HG02884 (cell line): Measurements from ENCODE around the gene SLN.
"Not testable (repeated sequence)": the region's sequence is repeated elsewhere in the genome, so short reads cannot be mapped to it uniquely, and the experiment has no call there.

Experiments
- ATAC-seq: cut with Tn5 transposase; IDR thresholded peaks from one replicate; pipeline ENCODE4 v1.9.1; 2021; ENCODE audit warnings: mild to moderate bottlenecking, moderate library complexity; ENCODE audit not compliant: unreplicated experiment

SLN gene

DNA sequence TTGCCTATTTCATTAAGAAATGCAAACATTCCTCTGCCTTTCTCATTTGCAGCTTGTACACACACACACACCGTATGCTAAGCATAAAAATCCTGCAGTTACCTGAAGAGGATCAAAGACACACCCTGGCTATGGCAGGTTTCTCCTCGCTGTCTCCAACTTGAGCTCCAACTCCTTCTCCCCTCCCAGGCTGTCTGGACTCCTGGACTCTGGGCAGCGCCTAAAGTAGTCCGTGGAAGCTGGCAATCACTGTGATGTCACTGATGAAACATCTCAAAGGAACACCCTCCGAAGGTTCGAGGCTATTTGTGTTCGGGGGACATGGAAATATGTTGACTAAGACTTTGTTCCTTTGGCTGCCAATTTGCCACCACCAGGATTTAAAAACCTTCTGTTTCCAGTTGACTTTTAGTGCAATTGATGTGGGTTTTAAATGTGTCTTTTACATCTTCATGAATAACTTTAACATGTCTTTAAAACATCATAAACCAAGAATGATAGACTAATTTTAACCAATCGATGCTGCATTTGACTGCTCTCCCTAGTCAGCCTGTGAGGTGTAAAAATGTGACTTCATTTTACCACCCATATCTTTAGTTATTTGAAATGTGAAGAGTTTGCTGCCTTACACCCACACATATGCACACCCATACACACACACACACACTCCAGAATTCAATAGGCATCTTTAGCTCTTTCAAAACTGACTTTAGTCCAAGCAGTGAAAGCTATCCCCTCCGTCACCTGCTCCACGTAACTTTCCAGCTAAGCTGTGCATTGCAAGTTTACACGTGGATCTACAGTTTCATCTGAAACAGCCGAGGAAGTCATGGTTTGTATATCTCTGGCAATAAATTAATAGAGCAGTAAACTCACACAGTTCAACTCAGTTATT lies at the start of gene SLN:
Gene SLN, minus strand, starts transcription at position 196 of the 895 bp plus-strand sequence.
- ATAC-seq, result no peak

DNA sequence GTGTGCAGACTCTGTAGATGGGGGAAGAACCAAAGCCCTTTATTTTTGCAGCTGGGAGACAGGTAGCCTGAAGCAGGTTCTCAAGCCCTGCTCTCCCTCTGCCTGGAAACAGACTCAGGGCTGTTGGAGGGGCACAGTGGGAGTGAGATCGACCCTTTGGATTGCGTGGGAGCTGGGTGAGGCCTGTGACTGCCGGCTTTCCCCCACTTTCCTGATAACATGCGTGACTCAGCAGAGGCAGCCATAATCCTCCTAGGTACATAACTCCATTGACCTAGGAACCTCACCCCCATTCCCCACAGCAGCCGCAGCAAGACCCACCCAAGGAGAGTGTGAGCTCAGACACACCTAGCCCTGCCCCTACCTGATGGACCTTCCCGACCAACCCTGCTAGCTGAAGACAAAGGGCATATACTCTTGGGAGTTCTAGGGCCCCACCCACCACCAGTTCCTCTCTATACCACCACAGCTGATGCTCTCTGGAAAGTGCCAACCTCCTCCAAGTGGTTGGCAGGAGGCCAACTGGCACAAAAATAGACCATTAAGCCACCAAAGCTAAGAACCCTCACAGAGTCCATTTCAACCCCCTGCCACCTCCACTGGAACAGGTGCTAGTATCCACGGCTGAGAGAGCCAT lies 47.0 kb upstream of the SLN start:
- ATAC-seq, result not testable (repeated sequence)

- ATAC-seq, result no peak
Observed at GRCh38 chr11:107757661-107758060, 45.8 kb upstream of the SLN start.

DNA sequence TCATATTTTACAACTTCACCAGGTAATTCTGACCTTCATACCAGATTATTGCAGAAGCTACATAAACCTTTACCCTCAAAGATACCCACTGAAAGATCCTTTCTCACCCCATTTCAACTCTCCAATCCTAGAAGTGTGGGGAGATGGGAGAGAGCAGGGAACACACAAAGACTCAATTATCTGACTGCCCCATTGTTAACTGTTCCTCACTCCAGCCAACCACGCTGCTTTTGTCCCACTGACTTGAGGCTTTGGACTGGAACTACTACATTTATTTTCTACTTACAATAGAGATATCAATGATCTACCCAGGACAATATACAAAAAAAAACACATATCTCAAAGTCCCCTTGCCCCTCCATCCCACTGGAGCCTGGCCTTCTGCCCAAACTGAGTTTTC lies 44.7 kb upstream of the SLN start:
- ATAC-seq, result no peak

- ATAC-seq, result no peak
Observed at GRCh38 chr11:107752949-107753822, 41.3 kb upstream of the SLN start.

DNA sequence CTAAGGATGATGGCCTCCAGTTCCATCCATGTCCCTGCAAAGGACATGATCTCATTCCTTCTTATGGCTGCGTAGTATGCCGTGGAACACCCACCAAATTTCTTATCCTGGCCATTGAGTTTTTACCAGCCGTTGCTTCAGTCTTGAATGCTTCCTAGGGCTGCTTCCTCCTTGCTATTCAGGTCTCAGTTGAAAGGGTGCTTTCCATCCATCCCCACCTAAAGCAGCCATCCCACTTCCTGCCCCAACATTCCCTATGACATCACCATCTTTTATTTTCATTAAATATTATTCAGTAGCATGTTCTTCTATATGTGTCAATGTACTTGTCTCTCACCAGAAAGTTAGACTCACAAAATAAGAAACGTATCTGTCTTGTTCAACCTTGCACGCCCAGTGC lies 40.7 kb upstream of the SLN start:
- no peak for ATAC-seq

DNA sequence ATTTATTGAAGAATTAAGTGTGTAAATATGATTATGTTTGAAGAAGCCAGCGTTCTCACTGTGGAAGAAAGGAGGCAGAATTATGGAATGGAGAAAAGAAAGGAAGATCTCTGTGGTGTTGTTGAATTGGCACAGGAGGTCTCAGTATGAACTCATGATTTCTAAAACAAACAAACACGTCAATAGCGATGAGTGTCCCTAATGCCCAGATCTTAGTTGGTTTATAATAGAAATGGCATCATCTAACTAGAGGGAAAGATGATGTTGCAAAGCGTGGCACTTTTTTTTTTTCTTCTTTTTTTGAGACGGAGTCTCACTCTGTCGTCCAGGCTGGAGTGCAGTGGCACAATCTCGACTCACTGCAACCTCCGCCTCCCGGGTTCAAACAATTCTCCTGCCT lies 39.2 kb upstream of the SLN start:
- no peak for ATAC-seq

GRCh38 chr11:107750313-107750712 lies 38.5 kb upstream of the SLN start:
- no peak for ATAC-seq

- no peak for ATAC-seq
Observed at GRCh38 chr11:107747622-107748021, 35.8 kb upstream of the SLN start.

GRCh38 chr11:107744736-107745135 lies 32.9 kb upstream of the SLN start:
- no peak for ATAC-seq

GRCh38 chr11:107743191-107743590 lies 31.3 kb upstream of the SLN start:
- ATAC-seq, result no peak

DNA sequence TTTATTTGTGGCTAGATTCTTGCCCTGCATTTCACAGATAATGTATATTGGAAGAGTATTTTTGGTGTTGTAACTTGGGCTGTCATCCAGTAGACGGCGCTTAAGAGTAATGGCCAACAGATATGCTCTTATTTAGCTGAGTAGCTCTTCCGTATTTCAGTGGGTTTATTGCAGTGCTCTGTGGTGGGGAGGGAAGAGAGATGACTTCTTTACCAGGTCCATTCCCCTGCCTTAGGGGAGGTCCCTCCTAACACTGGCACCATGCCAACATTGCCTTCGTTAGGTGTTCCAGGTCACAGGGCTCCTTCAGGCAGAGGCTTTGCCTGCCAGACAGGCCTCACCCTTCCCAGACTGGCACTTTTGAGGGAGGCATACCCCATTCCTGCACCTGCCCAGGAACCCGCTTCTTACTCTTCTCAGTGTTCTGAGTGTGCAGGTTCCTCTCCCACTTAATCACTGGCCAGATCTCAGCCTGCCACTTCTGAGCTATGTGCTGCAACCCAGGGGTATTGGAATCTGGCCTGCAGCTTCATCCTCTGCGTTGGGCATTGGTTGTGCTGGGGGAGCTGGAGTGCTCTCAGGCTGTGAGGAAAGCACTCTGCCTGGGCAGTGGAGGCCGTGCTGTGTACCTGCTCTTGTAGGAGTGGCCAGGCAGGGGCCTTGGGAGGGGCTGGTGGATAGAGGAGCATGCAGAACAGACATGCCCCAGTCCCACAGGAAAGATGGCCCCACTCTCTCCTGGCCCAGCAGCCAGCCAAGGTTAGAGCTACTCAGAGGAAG lies 29.4 kb upstream of the SLN start:
- ATAC-seq, result peak; percentile 91

- ATAC-seq, result no peak
Observed at GRCh38 chr11:107740271-107740670, 28.4 kb upstream of the SLN start.

DNA sequence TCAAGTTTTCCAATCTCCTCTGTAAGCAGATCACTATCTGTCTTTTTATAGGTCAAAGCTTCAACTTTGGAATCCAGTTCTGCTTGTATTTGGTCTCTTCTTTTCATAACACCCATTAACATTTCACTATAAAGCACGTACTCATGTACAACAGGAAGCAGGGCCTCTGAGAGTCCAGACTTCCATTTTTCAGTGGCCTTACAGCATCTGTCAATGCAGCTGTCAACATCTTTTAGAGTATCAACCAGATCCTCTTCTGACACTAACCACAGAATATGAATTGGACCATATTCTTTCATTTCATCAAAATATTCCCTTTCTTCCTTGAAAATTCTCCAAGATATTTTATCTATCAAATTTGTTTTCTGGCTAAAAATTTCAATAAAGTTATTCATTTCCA lies 24.7 kb upstream of the SLN start:
- no peak for ATAC-seq

- ATAC-seq, result no peak
Observed at GRCh38 chr11:107733518-107733917, 21.7 kb upstream of the SLN start.

GRCh38 chr11:107732689-107733051 lies 20.8 kb upstream of the SLN start:
- no peak for ATAC-seq

GRCh38 chr11:107731941-107732688 lies 20.3 kb upstream of the SLN start:
- ATAC-seq, result peak; percentile 74

DNA sequence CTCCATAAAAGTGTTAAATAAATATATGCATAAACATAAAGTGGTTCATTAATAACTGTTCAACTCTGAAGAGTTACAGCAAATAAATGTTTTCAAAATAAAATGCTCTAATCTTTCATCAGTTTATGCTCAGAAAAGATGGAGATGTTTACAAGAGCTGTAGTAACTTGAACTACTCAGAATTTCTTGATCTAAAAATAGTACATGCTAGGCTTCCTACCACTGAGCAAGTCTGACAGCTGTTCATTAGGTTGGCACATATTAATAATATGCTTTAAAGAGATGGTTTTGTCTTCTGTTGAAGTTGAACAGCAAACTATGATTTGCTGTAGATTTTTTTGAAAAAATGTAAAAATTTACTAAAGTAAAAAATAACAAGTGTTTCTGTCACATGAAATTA lies 10.8 kb upstream of the SLN start:
- ATAC-seq, result no peak

- no peak for ATAC-seq
Observed at GRCh38 chr11:107721207-107721606, 9.4 kb upstream of the SLN start.

- ATAC-seq, result no peak
Observed at GRCh38 chr11:107720303-107720774, 8.5 kb upstream of the SLN start.
